ENCODE measurements around the gene COL15A1.

DNA sequence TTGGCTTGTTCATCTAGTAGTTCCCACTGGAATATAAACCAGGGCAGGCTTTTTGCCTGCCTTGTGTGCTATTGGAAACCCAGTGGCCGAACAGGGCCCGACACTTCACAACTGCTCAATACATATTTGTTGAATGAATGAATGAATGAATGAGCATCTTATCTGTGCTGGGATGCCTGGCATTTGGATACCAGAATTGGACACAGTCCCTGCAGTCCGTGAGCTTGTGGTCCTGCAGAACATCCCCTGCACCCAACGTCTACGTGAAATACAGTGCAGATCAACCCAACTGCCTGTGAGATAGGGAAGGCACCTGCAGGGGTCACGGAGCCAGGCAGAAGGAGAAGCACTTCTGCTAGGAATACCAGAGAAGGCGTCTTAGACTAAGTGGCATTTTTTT is 30.0 kb upstream of the COL15A1 start:
- no peak for TF ChIP-seq CTCF (IDR thresholded peaks at IDR 0.05)
- TF ChIP-seq ZFX (IDR thresholded peaks at IDR 0.05; ENCODE audit: borderline replicate concordance): no peak
